Stimulated activated naive CD4-positive, alpha-beta T cell (primary cell): ENCODE data around the gene CCR7.

ENCODE experiments used
- DNase-seq, 6 experiments: peaks; one replicate each; lab custom pipeline; 2025; lab: John Stamatoyannopoulos, UW

CCR7 gene

GRCh38 chr17:40516581-40517285 is 48.5 kb downstream of the CCR7 start:
- peak in 5 of 6 experiments; percentile 40 to 86 (median 84) for DNase-seq

DNA sequence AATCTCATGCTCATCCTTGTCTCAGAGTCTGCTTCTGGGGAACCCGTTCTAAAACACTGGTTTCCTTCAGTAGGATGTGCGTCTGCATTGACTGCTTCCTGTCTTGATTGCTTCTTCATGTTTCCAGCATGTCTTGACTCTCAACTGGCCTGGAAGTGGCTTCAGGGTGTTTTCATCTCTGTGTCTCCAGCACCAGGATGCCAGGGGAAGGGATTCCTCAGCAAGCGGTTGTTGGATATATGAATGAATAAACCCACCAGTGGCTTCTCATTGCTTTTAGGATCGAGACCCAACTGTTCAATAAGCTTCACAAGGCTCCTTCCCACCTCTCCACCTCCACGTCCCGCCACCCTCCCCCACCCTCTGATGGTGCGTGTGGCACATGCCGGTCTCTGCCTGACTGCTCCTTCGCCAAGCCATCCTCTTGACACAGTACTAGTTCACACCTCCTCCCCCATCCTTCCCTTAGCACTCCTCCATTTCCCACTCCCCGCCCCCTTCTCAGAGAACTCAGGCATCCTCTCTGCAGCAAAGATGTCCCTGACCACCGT is 49.7 kb downstream of the CCR7 start:
- peak in 4 of 6 experiments; percentile 26 to 69 (median 64) for DNase-seq

GRCh38 chr17:40515011-40515410 is 50.3 kb downstream of the CCR7 start:
- DNase-seq, result no peak

- no peak for DNase-seq
Observed at GRCh38 chr17:40514013-40514875, 51.0 kb downstream of the CCR7 start.

- DNase-seq, result no peak
Observed at GRCh38 chr17:40511667-40512220, 53.5 kb downstream of the CCR7 start.

DNA sequence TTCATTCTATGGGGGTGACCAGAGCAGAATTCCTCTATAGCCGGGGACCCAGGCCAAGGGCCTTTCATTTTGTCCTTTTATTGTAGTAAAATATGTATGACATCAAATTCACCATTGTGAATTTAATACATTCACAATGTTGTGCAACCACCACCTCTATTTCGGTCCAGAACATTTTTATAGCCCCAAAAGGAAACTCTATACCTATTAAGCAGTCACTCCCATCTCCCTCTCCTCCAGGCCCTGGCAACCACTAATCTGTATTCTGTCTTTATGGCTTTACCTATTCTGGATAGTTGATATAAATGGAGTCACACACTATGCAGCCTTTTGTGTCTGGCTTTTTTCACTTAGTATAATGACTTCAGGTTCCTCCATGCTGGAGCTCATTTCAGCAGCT is 54.1 kb downstream of the CCR7 start:
- no peak for DNase-seq

- no peak for DNase-seq
Observed at GRCh38 chr17:40510328-40510648, 55.0 kb downstream of the CCR7 start.

GRCh38 chr17:40509626-40510327 is 55.5 kb downstream of the CCR7 start:
- DNase-seq, result no peak

GRCh38 chr17:40506786-40507185 is 58.5 kb downstream of the CCR7 start:
- no peak for DNase-seq
